Spleen (tissue), 11 donors: Measurements from ENCODE around the gene ICAM1. TPM values are rescaled to one million over a fixed set of nuclear protein-coding genes. Genes with fewer than 3 reads are reported as not detected.

Experiments
- DNase-seq: peaks from one replicate; pipeline ENCODE4 v3.0.0-alpha.2; 2020
- H3K27ac ChIP-seq, 8 donors: fragments of 200-600 bp; sonication (generic) in 7 of 8; 1 replicate in 4 of 8; 2 replicates in 4 of 8; pipeline versions ENCODE4 v1.5.0 to v1.8.0; 2016 to 2021; ENCODE audit warnings: inconsistent platforms in 4 of 8, mild to moderate bottlenecking in 4 of 8, moderate library complexity in 1 of 8
- H3K27me3 ChIP-seq, 7 donors: fragments of 200-600 bp; sonication (generic) in 6 of 7; replicated peaks in 1 of 7; 1 replicate in 4 of 7; 2 replicates in 3 of 7; pipeline versions ENCODE4 v1.5.0 to v1.8.0; 2016 to 2021; ENCODE audit warnings: inconsistent platforms in 3 of 7, mild to moderate bottlenecking in 1 of 7
- H3K36me3 ChIP-seq, 6 donors: fragments of 200-600 bp; sonication (generic) in 5 of 6; 1 replicate in 4 of 6; 2 replicates in 2 of 6; pipeline versions ENCODE4 v1.5.0 to v1.8.0; 2016 to 2021; ENCODE audit warnings: inconsistent platforms in 2 of 6
- H3K4me1 ChIP-seq, 6 donors: fragments of 200-600 bp; sonication (generic) in 5 of 6; 1 replicate in 3 of 6; 2 replicates in 3 of 6; pipeline versions ENCODE4 v1.5.0 to v1.8.0; 2016 to 2021; ENCODE audit warnings: inconsistent platforms in 3 of 6
- H3K4me3 ChIP-seq, 8 donors: fragments of 200-600 bp; sonication (generic) in 7 of 8; 1 replicate in 4 of 8; 2 replicates in 4 of 8; pipeline versions ENCODE4 v1.5.0 to v1.8.0; 2016 to 2021; ENCODE audit warnings: inconsistent platforms in 4 of 8, mild to moderate bottlenecking in 4 of 8, moderate library complexity in 2 of 8
- H3K9me3 ChIP-seq, 8 donors: fragments of 200-600 bp; sonication (generic) in 7 of 8; 1 replicate in 4 of 8; 2 replicates in 4 of 8; pipeline versions ENCODE4 v1.5.0 to v1.8.0; 2016 to 2021; ENCODE audit warnings: inconsistent platforms in 4 of 8
- POLR2A ChIP-seq, 3 donors: fragments of 450-650 bp; IDR thresholded peaks; one replicate each; pipeline ENCODE4 v1.5.1; 2017; ENCODE audit warnings: antibody characterized with exemption in 3 of 3, mild to moderate bottlenecking in 1 of 3
- POLR2AphosphoS5 ChIP-seq, 3 donors: sonication (generic); formaldehyde crosslinking; IDR thresholded peaks; one replicate each; pipeline ENCODE4 v1.5.1; 2017; ENCODE audit warnings: antibody characterized with exemption in 3 of 3
- WGBS, 5 donors: extraction: QIAGEN DNeasy Blood & Tissue Kit in 3 of 5; methylation state at CpG; one replicate each; pipeline versions ENCODE4 v1.1.5 to v1.1.7; 2013 to 2018; 5-methylcytosine and 5-hydroxymethylcytosine counted together
- intact Hi-C: fragments of 100-400 bp; cut with DNase I; formaldehyde crosslinking; loops from one replicate; pipeline ENCODE4 v1.15.0; 2023; ENCODE audit warnings: low total_unique reads
- polyA plus RNA-seq, 3 donors: library from polyadenylated mRNA; stranded (reverse); fragments of 200-250 nt; gene quantifications; one replicate each; pipeline ENCODE4 v1.2.1, GENCODE V29; 2013
- total RNA-seq, 7 donors: library from RNA; depleted of rRNA in 3 of 7; stranded (reverse); fragments of >200 nt in 3 of 7; fragmentation: NEBNext Ultra II Directional in 4 of 7; extraction: Animal tissue kit (Norgen Biotek cat#: 25700) in 4 of 7; gene quantifications; one replicate each; pipeline versions ENCODE4 v1.1.0 to v1.2.1, GENCODE V29; 2016 to 2021
- TF ChIP-seq, protein P1 (sequence below), 11 experiments: fragments of 200-600 bp in 7 of 11; fragments of 450-650 bp in 4 of 11; sonication (generic) in 4 of 11; IDR thresholded peaks in 8 of 11; conservative IDR thresholded peaks in 3 of 11; 1 replicate in 7 of 11; 2 replicates in 4 of 11; pipeline versions ENCODE4 v1.4.0 to v1.8.0; 2016 to 2021; ENCODE audit warnings: antibody characterized with exemption in 11 of 11, inconsistent platforms in 4 of 11, mild to moderate bottlenecking in 1 of 11
- donor health status: healthy with polysubstance abuse.
- donor health status: DM: no; HTN: no; CAD: no; lungs with moderate emphysema.
- donor health status: DM: no; HTN: no; CAD: no.
- donor health status: Bipolar disorder and iron deficiency.
- donor health status: healthy.
- donor health status: DM: no; HTN: no; CAD: no.
- donor health status: DM: yes; HTN: yes; CAD: no.

The ICAM1 gene
- total and polyA plus RNA-seq, 10 donors: 12.8 to 163 (median 98.2) TPM

GRCh38 chr19:10256970-10257615, 13.8 kb upstream of the ICAM1 start:
- no peak for DNase-seq
- 81 to 89% (median 83%) methylated on average over 8 to 9 of the region's 9 CpGs for WGBS, 5 donors
- Histone ChIP-seq H3K27me3 (no peaks in the 10 kb centered on the region), H3K36me3 (peaks cover 0 to 67% (median 58%) of the 10 kb centered on the region in 6 donors), H3K9me3 (no peaks in the 10 kb centered on the region), H3K4me1 (peaks cover 6 to 46% (median 22%) of the 10 kb centered on the region in 6 donors), H3K4me3 (no peak overlapping the region), H3K27ac (no peak overlapping the region)
- TF ChIP-seq POLR2AphosphoS5 (IDR thresholded peaks at IDR 0.05) (no peak), POLR2A (IDR thresholded peaks at IDR 0.05) (no peak)
- TF ChIP-seq, protein P1, sequence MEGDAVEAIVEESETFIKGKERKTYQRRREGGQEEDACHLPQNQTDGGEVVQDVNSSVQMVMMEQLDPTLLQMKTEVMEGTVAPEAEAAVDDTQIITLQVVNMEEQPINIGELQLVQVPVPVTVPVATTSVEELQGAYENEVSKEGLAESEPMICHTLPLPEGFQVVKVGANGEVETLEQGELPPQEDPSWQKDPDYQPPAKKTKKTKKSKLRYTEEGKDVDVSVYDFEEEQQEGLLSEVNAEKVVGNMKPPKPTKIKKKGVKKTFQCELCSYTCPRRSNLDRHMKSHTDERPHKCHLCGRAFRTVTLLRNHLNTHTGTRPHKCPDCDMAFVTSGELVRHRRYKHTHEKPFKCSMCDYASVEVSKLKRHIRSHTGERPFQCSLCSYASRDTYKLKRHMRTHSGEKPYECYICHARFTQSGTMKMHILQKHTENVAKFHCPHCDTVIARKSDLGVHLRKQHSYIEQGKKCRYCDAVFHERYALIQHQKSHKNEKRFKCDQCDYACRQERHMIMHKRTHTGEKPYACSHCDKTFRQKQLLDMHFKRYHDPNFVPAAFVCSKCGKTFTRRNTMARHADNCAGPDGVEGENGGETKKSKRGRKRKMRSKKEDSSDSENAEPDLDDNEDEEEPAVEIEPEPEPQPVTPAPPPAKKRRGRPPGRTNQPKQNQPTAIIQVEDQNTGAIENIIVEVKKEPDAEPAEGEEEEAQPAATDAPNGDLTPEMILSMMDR (IDR thresholded peaks at IDR 0.05 in 8 of 11, conservative IDR thresholded peaks at IDR 0.05 in 3 of 11): no peak
- intact Hi-C loops: loop anchor here (10.0 kb wide), 1 partner anchor 142 kb away; the partner anchor contains the start of genes EIF3G and P2RY11

DNA sequence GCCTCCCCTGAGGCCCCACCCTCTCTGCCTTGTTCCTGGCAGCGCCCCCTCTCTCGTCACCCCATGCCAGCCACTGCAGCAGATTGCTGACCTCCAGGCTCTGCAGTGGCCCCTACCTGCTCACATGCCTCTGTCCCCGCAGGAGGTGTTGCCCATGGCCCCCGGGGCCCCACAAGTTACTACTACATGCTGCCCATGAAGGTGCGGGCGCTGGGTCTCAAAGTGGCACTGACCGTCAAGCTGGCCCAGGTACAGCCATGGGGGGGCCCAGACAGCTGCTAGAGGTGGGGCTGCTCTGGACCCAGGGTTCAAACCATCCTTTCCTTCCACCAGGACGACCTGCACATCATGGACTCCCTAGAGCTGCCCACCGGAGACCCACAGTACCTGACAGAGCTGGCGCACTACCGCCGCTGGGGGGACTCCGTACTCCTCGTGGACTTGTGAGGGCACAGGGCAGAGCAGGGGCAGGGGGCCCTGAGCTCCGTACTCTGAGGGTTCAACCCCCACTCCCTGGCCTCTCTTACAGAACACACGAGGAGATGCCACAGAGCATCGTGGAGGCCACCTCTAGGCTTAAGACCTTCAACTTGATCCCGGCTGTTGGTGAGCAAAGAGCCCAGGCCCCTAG, 12.7 kb upstream of the ICAM1 start:
- Histone ChIP-seq H3K27me3 (no peaks in the 10 kb centered on the region), H3K4me3 (no peak overlapping the region), H3K27ac (no peak overlapping the region), H3K4me1 (peaks cover 0 to 36% (median 13%) of the 10 kb centered on the region in 6 donors), H3K36me3 (peaks cover 0 to 67% (median 58%) of the 10 kb centered on the region in 6 donors), H3K9me3 (no peaks in the 10 kb centered on the region)
- intact Hi-C loops: loop anchor here (10.0 kb wide), 1 partner anchor 143 kb away; the partner anchor contains the start of genes EIF3G and P2RY11
- WGBS, 5 donors: 94 to 97% (median 95%) methylated on average over 12 to 18 of the region's 18 CpGs
- DNase-seq: no peak
- no peak for TF ChIP-seq POLR2A (IDR thresholded peaks at IDR 0.05)
- TF ChIP-seq, protein P1 (IDR thresholded peaks at IDR 0.05 in 8 of 11, conservative IDR thresholded peaks at IDR 0.05 in 3 of 11): no peak
- TF ChIP-seq POLR2AphosphoS5 (IDR thresholded peaks at IDR 0.05): no peak

GRCh38 chr19:10259162-10259905, 11.6 kb upstream of the ICAM1 start:
- no peaks in the 10 kb centered on the region for H3K27me3 ChIP-seq
- WGBS, 5 donors: 55 to 67% (median 64%) methylated on average over 24 to 32 of the region's 32 CpGs
- peaks cover 0 to 57% (median 51%) of the 10 kb centered on the region in 6 donors for H3K36me3 ChIP-seq
- intact Hi-C loops: loop anchor here (10.0 kb wide), 1 partner anchor 145 kb away; the partner anchor contains the start of genes EIF3G and P2RY11
- peak; percentile 25 to 70 (median 50) for TF ChIP-seq POLR2AphosphoS5 (IDR thresholded peaks at IDR 0.05)
- TF ChIP-seq POLR2A (IDR thresholded peaks at IDR 0.05): no peak
- TF ChIP-seq, protein P1 (IDR thresholded peaks at IDR 0.05 in 8 of 11, conservative IDR thresholded peaks at IDR 0.05 in 3 of 11): peak in 9 of 11 experiments; percentile 71 to 94 (median 81)
- H3K9me3 ChIP-seq: no peaks in the 10 kb centered on the region
- H3K27ac ChIP-seq: no peak overlapping the region
- DNase-seq: peak; percentile 90
- peaks cover 0 to 24% (median 9%) of the 10 kb centered on the region in 6 donors for H3K4me1 ChIP-seq
- H3K4me3 ChIP-seq: no peak overlapping the region
